GM21360 (cell line): Measurements from ENCODE around the gene KMO.

Experiments used
- ATAC-seq: cut with Tn5 transposase; IDR thresholded peaks from one replicate; pipeline ENCODE4 v1.9.1; 2021; ENCODE audit warnings: mild to moderate bottlenecking, moderate library complexity; ENCODE audit not compliant: unreplicated experiment

KMO gene

GRCh38 chr1:241591736-241592135, 59.6 kb downstream of the KMO start:
- ATAC-seq, result no peak

DNA sequence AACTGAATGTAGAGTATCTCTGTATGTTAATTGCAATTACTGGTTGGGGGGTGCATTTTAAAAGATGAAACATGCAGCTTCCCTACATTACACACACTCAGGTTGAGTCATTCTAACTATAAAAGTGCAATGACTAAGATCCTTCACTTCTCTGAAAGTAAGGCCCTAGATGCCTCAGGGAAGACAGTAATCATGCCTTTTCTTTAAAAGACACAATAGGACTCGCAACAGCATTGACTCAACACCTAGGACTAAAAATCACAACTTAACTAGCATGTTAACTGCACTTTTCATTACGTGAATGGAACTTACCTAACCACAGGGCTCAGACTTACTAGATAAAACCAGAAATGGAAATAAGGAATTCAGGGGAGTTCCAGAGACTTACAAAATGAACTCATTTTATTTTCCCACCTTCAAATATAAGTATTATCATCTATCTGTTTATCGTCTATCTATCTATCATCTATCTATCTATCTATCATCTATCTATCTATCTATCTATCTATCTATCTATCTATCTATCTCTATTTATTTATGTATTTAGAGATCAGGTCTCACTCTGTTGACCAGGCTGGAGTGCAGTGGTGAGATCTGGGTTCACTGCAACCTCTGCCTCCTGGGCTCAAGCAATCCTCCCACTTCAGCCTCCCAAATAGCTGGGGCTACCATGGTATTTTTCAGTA, 60.2 kb downstream of the KMO start:
- ATAC-seq, result peak; percentile 77

DNA sequence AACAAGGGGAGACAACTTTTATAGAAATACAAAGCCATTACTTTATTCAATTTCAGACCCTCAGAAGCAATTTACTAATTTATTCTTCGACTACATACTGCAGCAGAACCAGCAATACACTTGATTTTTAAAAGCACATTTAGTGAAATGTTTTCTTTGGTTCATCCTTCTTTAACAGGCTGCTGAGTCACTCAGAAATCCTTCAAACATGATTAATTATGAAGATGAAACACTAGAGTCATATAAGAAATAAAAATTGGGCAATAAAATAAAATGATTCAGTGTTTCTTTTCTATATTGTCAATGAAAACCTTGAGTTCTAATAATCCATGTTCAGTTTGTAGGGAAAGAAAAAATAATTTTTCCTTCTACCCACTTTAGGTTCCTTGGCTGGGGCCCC, 61.0 kb downstream of the KMO start:
- ATAC-seq, result no peak

DNA sequence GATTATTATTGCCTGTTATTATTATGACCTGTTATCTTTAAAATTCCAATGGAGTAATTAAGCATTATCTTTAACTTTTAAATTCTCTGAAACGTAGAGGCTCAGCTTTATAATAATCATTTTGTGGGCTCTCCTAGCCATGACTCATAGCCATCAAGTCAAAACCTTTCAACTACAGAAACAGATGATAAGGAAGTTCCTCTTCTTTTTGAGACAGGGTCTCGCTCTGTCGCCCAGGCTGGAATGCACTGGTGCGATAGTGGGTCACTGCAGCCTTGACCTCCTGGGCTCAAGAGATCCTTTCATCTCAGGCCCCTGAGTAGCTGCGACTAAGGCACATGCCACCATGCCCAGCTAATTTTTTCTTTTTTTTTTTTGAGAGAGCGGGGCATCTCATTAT, 64.5 kb downstream of the KMO start:
- no peak for ATAC-seq

DNA sequence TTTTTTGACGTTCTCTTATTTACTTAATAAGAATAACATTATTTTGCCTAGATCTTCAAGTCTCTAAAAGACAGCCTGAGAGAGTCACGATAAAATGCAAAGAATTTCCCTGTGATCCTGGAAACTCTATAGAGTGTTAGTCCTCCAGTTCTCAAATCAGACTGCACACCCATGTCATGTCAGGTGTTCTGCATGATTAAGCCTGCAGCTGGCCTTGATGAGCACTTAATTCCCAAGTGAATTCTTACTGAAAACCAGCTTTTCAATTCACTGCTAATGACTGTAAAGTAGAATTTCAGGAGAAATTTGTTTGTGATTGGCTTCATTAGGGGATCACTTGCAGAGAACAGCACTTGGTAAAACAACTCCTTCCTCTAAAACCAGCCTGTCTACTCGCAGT, 66.1 kb downstream of the KMO start:
- ATAC-seq, result peak; percentile 36

DNA sequence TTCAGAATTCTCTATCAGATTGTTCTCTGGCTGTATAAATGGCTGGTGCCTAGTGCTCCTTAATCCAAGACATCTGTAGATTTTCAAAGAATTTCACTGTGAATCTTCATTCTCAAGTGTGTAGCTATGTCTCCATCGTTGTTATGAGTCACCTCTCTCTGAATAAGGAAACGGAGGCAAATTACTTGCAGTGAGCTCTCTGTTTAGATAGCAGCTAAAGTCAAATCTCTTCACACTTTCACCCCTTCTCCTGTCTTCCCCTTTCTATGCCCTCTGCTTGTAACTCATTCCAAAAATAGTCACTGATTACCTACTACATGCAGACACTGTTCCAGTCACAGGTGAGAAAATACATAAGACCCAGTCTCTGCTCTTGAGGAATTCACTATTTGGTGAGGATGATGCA, 68.3 kb downstream of the KMO start:
- peak; percentile 89 for ATAC-seq

DNA sequence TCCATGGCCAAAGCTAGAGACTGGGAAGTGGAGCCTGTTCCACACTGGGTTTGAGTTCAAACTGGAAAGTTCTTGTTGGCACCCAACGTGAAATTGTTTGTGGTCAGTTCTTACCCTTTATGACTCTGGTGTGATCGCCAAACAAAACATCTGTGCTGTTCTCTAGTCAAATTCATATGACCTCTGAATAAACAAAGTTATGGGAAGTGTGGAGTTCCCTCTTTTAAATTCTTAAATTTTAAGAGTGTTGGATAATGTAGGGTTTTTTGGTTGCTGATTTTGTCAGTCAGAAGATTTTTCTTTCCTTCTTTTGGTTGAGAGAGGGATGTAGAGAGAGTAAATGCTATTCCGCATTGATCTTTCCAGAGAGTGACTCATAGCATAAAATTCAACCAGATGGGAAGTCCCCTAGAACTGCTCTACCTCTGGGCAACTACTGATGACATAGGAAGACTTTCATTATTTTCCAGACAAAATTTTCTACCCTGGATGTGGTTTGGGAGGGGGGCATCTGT, 71.6 kb downstream of the KMO start:
- ATAC-seq, result no peak

DNA sequence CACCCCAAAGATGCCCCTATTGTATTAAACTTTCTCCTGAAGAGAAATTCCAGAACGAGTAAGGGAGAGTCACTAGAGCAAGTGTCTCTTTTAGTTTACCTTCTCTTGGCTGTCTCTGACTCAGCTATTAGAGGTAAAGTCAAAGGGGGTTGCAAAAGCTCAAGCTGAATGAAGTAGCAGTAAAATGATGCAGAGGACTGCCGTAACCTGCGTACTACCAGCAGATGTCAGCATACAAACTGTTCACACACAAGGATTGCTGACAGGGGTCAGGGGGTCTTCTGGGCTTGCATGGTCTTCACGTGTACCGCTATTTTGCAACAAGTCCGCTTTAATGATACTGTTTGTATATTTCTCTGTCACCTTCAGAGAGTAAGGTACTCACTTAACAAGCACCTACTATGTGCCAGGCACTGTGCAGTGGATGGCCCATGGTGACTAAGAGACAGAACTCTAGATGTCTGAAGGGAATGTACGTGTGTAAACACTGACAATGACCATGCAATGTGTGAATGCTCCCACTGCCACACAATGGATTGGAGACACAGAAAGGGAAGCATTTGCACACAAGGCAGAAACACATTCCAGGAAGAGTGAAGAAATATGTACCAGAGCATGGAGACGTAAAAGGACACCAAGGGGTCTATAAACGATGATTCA, 73.1 kb downstream of the KMO start:
- no peak for ATAC-seq

DNA sequence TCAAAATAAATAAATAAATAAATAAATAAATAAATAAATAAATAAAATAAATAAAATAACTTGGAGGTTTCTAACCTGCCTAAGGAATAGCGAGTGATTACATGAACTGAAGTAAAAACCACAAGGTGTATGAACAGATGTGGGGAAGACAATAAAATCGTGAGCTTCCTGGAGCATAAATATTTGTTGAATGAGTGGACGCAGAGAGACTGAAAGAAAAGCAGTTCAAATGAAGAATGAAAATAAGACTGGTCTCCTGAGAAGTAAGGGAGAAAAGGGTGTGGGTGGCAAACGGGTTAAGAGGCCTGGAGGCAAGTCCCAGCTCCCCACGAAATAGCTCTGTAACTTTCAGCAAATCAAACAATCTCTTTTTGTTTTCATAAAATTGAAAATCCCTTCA, 74.4 kb downstream of the KMO start:
- ATAC-seq, result no peak

- ATAC-seq, result no peak
These were observed 75.3 kb downstream of the KMO start for GRCh38 chr1:241607497-241607896.

DNA sequence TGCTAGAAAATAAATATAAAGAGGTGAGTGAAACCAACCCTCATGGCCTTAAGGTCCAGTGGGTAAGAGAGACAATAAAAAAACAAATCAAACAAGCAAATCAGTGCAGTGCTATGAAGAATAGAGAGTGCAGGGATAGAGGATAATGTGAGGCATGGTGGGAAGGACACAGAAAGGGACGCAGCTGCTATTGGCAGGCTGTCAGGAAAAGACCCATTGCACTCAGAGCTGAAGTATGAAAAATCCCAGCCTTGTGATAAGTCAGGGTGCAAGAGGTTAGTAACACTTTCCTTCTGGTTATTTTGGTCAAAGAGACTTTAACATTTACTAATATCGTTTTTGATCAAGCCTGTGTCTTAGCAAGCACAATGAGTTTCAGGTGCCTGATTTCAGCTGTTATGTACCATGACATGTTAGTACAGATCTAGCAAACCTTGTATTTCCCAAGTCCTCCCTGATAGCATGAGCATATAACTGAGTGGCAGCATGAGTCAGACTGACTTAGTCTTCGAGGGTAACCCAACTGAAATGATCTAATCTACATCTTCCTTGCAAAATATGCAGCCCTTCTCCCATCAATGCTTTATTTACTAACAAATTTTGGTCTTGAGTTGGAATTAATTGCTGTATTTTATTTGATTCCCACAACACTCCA, 76.3 kb downstream of the KMO start:
- ATAC-seq, result no peak

GRCh38 chr1:241610056-241610815, 78.1 kb downstream of the KMO start:
- ATAC-seq, result no peak

GRCh38 chr1:241611063-241611462, 78.9 kb downstream of the KMO start:
- ATAC-seq, result peak; percentile 93

- no peak for ATAC-seq
These were observed 79.6 kb downstream of the KMO start for GRCh38 chr1:241611736-241612135.

DNA sequence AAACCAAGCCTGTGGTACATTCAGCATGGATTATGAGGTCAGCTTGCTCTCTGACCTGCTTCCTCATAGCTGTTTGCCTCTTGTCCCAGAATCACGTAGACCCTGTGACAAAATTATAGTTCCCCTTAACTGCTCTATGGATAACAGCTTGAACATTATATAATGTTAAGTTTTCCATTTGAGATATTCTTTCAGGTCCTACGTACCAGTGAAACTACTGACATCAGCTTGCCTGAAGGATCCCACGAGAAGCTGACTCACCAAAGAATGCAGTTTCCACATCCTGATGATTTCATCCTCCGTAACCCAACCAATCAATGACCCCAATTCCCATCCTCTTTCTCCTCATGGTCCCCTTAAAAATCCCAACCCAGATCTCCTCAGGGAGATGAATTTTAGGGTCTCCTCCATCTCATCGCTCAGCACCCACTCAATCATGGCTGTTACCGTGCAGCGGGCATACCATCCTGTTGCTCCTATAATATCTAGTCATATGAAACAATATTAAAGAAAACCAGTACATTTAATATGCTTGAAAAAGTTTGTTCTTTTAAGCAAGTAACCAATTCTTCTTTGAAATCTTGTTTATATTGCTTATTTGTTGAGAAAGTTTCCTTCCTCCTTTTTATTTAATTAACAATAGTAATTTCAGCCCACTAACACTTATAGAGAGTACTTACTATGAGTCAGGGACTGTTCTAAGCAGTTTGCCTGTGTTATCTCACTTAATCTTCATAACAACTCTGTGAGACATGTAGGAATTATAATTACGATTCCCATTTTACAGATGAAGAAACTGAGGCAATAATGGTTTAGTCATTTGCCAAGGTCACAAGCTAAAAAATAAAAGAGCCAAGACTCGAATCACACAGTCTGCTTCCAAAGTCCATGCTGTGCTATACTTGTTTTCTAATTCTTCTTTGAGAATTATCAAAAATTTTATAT, 80.6 kb downstream of the KMO start:
- no peak for ATAC-seq

- ATAC-seq, result no peak
These were observed 82.0 kb downstream of the KMO start for GRCh38 chr1:241614144-241614543.

GRCh38 chr1:241614572-241614971, 82.4 kb downstream of the KMO start:
- no peak for ATAC-seq

DNA sequence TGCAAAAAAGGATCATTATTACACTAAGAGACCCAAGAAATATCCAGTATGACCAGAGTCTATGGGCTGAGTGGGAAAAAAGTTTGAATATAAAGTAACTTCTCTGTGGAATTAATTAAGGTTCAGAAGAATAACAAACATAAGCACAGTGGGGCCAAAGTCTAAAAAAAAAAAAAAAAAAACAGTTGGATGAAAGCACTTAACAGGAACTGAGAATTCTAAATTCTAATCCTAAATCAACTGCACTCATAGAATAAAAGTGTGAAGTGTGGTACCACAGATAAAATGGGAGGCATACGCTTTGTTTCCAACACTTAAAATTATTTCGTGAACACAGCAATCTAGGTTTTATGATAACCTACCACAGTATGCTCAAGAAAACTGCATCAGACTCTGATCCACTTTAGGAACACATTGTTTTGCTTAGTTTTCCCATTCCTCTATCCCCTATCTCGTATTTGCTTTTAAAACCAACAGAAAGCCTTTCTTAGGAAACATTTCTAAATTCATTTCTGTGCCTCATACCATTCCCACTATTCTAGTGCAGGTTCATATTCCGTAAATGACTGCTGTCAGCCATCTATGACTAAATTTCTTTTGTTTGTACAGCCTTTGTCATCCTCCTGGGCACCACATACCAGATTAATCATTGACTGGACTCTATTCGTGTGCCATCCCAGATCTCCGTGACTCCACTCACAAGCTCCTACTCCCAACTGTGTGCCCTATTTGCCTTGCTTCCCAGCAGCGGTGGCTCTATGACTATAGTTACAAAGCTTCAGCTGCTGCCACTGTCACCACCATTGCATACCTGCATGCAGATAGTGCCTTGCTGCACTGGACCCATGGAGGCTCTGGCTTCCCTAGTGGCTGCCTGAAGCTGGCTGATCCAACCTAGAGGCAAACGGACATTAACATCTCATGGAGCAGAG, 83.1 kb downstream of the KMO start:
- ATAC-seq, result no peak

DNA sequence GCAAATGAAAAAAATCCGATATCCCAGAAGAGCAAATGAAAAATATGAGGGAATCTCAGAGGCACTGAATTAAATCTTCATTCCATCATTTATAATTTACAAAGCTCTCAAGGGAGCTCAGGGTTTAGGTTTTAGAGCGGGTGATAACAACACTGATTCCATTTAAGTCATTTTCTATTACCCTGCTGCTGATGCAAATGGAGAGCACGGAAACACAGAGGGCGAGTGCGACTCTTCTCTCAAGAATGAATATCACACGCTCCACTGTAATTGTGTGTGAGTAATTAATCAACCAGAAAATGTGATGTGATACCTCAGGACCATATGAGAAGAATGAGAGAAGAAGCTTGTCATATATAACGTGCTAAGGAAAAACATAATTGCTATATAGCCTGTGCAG, 85.2 kb downstream of the KMO start:
- ATAC-seq, result no peak
